GM21529 (cell line): ENCODE data around the gene ARL6IP5.

ENCODE experiments used
- ATAC-seq: cut with Tn5 transposase; IDR thresholded peaks from one replicate; pipeline ENCODE4 v1.9.1; 2021; ENCODE audit not compliant: unreplicated experiment

The ARL6IP5 gene

DNA sequence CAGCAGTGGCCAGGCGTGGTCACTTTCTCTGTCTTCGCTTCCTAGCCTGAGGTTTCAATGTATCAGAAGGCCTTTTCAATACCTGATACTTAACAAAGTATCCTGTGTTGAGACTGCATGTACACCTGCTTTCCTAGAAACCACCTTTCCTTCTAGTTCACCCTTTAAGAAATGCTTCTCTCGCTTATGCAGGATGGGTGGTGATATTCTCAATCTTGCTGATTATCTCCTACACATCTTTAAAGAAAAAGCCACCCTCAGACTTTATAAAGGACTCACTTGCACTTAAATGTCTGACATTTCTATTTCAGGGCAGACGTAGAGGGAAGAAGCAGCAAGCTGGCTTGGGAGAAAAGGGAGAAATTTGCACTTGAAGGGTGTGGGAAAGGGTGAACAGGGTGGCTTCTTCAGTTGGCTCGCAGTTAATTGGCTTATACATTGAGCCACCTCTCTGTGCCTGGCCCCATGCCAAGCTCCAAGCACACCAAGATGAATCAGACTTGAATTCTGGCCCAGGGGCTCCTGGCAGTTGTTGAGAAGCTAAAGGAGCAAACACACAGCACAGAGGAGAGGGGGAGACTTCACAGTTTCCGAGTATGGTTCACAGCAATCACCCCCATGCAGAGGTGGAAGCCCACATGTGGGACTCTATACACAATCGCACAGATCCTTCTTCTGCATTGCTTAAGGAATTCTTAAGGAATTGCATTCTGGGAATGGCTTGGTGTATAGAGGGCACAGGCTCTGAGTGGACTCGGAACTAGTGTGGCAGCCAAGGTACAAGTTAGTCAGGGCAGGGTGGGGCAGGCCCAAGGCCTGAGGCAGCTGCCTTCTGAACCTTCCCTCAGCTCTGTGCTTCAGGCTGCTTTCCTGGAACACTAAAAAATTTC is 1.3 kb downstream of the ARL6IP5 start:
- ATAC-seq, result no peak

DNA sequence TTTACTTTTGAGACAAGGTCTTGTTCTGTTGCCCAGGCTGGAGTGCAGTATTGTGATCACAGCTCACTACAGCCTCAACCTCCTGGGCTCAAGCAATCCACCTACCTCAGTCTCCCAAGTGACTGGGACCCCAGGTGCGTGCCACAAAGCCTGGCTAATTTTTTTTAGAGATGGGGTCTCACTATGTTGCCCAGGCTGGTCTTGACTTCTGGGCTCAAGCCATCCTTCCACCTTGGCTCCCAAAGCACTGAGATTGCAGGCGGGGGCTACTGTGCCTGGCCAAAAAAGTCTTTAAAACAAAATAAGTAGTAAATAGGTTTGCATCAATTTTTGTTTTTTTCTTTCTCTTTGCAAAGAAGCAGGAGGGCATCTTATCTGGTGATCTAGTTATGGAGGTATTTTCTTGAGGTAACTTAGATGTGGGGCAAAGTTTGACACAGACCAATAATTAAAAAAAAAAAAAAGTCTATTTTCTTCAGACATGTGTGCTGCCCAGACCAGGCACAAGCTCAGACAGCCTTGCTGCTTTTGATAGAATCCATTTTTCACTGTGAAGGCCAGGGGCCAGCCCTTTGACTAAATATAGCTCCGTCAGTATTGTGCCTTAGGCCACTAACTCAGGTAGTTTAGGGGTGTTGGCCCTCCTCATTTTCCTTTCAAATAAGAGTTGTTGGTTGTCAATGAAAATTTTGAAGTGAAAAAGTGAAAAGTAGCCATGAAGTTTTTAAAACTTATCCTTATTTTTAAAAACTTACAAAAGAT is 2.5 kb downstream of the ARL6IP5 start:
- ATAC-seq, result no peak

DNA sequence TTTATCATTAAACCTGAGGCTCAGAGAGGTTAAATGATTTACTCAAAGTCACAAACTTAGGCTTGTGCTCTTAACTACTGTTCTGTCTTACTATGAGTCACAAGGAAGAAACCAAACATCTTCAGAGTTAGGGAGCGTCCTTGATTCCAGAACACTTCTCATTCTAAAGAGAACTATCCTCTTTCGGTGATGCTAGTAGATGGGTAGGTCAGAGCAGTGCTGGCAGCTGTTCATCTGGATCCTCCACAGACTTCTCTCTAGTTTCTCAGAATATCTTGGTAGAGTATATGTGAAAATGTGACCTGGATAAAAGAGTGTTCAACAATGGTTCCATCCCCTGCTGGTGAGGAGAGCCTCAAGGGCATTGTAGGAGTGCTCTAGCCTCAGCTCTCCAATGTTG is 3.3 kb downstream of the ARL6IP5 start:
- peak; percentile 25 for ATAC-seq

DNA sequence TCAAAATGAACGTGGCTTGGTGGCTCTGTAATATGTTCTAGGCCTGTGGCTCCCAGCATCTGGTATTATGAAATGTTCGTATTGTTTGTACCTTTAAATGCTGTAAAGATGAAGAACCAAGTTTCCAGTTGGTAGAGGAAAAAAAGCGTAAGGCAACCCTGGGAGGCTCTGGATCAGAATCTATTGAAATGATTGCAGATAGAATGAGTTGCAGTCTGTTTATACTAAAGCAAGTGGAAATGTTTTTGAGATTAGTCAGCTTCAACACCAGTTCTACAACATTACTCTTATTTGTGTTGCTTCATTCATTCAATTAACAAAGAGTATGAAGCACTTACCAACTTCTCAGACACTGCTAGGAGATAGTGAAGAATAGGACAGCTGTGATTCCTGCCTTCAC is 5.3 kb downstream of the ARL6IP5 start:
- ATAC-seq, result no peak

DNA sequence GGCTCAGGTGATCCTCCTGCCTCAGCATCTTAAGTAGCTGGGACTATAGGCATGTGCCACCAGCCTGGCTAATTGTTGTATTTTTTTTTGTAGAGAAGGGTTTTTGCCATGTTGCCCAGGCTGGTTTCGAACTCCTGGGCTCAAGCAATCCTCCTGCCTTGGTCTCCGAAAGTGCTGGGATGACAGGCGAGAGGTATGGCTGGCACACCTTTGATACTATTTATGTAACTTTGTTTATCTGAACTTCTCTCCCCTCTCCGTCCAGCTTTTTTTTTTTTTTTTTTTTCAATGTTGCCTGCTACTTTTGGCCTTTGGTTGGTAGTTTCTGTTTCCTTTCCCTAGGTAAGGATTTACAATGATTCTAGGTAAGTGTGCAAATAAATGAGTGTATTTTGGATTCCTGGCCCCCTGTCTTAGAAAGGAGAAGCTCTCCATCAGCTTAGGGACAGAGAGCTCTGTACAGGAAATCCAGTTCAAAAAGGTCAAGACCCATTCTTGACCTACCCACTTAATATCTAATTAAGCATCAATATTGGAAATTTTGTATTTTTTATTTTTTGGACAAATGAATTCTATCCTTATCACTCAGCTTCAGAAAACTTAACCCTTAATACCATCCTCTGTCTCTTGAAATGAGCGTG is 6.8 kb downstream of the ARL6IP5 start:
- ATAC-seq, result no peak

DNA sequence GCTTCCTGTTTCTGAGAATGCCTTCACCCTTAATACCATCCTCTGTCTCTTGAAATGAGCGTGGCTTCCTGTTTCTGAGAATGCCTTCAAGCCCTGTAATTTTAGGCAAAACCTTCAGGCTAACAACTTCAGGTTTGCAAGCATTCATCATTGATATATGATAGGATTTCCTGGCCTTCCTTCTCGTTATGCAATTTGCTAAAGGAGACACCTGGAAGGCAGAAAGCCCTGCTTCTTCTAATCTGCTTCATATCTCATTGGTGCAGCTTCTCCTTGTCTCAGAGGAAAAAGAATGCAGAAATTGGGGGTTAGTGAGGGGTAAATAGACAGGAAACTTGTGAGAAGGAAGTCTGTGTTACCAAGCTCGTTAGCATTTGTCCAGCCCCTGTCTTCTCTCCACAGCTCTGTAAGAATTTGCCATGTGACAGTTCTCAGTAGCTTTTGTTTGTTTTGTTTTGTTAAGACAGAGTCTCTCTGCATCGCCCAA is 7.3 kb downstream of the ARL6IP5 start:
- ATAC-seq, result peak; percentile 66

DNA sequence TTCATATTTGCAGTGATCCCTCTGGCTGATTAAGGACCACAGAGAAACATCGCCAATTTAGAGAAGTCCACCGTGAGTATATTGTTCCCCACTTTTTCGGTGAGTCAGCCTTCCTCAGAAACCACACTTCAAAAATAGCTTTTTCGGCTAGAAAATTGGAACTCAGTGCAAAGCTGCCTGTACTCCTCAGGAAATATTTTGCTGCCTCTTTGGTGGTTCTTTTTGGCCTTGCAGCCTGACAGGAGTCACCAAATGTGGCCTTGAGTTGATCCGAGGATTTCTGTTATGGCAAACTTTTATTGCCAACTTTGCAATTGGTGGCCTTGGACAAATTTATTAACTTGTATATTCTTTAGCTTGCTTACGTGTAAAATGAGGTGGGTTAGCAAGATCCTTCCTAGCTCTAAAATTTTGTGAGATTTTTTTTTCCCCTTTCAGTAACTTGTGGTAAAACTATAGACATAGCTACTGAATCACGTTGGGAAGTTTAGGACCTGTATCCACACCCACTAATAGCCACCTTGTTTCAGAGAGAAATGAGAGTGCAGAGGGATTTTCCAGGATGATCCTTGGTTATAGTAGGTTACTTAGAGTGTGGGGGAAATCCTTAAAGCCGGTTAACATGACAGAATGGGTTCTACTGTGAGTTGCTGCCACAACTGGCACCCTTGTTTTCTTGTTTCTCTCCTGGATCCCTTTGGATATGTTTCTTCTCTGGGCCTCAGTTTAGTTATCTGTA is 9.9 kb downstream of the ARL6IP5 start:
- no peak for ATAC-seq

DNA sequence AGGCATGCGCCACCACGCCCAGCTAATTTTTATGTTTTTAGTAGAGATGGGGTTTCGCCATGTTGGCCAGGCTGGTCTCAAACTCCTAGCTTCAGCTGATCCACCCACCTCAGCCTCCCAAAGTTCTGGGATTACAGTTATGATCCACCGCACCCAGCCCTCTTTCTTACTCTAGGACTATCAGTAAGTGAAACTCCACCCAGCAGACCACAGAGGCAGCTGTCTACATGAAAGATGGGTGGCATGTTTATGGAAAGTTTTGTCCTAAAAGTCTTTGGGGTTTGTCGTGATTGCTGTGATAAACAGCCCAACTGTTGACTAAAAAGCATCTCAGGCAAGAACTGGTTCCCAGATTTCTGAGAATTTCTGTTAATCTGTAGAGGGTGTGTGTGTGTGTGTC is 10.9 kb downstream of the ARL6IP5 start:
- ATAC-seq, result no peak

DNA sequence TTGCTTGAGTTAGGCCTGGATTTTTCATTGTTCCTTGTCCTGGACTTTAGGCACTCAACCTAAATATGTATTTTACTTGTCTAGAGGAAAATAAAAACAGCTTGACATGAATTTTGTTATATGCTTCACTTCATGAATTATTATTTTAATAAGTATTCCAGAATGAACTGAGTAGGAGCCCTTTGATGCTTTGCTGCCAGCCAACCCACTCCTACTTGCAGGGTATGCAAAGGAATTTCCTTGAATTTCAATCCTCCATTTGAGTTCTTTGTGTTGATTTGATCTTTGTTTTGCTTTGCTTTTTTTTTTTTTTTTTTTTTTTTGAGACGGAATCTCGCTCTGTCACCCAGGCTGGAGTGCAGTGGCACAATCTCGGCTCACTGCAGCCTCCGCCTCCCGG is 11.6 kb downstream of the ARL6IP5 start:
- no peak for ATAC-seq

DNA sequence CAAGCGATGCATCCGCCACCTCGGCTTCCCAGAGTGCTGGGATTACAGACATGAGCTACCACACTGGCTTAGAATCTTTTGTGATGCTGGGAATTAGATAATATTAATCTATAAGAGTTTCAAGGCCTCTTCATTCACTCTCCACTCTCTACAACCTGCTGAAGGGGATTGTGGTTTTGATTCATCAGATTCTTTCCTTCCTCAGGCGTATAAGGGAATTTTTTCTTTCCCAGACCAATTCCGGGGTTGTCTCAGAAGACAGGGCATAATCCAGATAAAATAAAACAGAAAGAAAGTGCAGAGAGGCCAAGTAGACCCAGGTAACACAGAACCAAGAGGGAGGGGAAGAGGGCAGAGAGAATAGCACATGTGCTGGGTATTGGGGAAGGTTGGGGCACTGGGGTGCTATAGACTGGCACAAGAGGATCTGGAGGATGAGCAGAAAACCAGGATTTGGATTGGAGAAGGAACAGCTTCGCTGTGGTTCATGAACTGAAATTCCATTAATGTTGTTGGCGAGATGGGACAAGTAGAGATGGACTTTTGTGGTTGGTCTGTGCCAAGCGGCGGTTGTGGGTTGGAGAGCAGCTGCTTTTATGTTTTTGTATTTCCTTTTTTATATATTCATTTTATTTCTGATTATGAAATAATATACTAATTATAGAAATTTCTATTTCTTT is 12.8 kb downstream of the ARL6IP5 start:
- ATAC-seq, result no peak

DNA sequence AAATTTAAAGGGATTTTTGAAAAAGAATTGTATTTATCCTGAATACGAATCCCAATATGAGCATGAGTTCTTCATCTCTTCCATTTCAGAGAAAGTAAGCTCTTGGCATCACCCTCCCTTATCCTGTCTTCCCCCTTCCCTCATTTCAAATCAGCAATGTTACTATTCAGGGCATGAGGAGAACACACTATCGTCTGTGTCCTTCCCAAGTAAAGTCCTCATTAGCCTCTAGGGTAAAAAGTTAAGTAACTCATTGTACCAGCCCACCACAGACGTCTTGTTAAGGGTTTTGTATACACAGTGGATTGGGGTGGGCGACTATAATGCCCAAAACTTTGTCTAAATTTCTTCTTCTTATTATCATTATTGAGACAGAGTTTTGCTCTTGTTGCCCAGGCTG is 14.8 kb downstream of the ARL6IP5 start:
- ATAC-seq, result no peak

DNA sequence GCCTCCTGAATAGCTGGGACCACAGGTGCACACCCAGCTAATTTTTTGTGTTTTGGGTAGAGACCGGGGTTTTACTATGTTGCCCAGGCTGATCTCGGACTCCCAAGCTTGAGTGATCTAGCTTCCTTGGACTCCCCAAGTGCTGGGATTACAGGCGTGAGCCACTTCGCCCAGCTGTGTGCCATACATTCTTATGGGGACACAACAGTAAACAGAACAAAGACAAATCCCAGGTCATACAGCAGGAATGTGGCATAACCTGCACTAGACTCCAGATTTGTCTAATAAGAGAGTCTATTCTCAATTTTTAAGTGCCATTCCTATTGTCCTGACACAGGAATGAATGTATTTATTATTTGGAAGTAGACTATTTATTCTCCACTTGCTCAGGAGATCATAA is 17.6 kb downstream of the ARL6IP5 start:
- no peak for ATAC-seq

DNA sequence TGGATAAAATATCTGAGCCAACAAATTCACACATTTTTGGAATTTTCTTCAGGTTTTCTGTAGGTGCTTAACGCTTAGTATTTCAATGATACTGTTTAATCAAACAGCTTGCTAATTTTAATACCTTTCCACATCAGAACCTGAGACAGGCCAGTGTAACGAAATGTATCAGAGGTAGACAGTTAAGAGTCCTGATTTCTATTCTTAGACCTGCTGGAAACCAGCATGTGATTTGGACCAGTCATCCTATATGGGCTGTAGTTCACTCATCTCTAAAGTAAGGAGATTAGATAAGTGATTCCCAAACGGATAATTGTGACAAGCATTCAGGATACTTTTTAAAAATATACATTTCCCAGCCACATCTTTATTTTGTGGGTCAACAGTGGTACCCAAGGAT is 18.4 kb downstream of the ARL6IP5 start:
- ATAC-seq, result no peak

DNA sequence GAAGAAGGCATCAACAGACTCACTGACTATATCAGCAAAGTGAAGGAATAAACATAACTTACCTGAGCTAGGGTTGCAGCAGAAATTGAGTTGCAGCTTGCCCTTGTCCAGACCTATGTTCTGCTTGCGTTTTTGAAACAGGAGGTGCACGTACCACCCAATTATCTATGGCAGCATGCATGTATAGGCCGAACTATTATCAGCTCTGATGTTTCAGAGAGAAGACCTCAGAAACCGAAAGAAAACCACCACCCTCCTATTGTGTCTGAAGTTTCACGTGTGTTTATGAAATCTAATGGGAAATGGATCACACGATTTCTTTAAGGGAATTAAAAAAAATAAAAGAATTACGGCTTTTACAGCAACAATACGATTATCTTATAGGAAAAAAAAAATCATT is 19.8 kb downstream of the ARL6IP5 start:
- ATAC-seq, result no peak

DNA sequence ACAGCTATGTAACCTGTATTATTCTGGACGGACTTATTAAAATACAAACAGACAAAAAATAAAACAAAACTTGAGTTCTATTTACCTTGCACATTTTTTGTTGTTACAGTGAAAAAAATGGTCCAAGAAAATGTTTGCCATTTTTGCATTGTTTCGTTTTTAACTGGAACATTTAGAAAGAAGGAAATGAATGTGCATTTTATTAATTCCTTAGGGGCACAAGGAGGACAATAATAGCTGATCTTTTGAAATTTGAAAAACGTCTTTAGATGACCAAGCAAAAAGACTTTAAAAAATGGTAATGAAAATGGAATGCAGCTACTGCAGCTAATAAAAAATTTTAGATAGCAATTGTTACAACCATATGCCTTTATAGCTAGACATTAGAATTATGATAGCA is 20.6 kb downstream of the ARL6IP5 start:
- ATAC-seq, result no peak

DNA sequence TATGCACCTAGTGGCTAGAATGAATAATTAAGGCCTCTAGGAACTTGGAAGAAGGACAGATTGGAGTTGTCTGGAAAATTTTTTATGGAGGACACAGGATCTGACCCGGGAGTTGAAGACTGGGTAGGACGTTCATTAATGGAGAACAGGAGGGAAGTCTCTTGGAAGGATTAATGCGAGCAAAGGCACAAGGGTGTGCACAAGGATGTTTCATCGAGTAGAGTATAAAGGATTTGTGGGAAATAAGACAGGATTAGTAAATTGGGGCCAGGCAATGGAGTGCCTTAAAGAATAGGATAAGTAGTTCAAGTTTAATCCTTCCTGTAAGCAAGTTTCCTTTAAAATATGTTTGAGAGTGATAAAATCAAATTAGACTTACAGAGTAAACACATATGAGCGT is 23.1 kb downstream of the ARL6IP5 start:
- no peak for ATAC-seq

DNA sequence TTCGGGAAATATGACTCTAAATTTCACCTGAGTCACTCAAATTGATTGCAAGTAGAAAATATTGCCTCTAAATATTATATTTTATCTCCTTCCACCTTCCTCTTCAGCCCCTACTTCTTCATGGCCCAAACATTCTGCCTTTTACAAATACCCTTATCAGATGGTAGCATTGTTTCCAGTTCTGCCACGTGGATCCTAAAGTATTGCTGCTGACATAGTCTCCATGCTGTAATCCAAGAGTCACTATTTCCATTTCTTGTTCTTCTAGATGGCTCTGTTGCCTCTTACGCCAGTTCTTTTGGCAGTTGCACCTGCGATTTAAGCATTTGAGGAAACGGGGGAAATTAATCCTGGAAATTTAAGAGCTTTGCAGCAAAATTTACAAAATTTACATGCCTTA is 24.1 kb downstream of the ARL6IP5 start:
- ATAC-seq, result no peak

DNA sequence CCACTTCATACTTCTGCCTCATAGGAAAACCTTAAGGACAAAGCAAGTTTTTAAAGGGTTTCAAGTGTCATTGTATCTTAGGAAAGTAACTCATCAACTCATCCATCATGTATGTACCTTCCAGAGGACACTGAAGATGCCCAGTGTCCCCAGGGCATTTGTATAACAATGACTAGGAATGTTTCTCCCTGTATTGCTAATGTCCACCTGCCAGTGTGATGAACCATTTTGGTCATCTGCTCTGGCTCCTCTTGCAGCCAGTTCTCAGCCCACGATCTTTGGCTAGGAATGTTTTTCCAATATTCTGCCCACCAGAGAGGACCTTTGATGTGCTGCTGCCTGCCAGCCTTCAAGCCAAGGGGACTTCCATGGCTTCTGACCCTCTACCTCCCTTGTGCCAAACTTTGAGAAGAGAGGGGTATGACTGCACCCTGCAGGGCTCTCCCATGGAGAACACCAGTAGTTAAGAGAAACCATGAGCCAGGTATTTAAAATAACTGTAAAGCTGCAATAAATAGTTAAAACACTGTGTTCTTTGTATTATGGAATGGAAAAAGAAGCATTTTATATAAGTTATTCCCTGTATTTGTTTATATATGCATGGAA is 26.3 kb downstream of the ARL6IP5 start:
- ATAC-seq, result no peak

DNA sequence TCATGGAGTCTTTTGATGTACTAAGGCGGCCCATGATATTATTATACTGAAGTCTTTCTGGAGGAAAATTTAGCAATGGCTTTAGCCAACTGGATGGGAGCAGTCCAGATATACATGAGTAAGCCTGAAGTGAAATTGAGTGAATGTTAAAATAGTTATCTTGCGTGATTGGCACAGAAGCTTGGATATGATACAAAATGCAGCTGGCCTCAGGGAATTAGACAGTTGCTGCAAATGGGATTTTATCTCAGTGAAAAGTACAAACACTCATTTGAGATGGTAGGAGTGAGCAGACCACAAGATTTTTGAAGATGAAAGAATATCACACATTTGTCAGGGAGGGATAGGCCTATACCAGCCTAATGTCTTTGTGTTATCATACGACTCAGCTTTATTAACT is 28.8 kb downstream of the ARL6IP5 start:
- ATAC-seq, result no peak

DNA sequence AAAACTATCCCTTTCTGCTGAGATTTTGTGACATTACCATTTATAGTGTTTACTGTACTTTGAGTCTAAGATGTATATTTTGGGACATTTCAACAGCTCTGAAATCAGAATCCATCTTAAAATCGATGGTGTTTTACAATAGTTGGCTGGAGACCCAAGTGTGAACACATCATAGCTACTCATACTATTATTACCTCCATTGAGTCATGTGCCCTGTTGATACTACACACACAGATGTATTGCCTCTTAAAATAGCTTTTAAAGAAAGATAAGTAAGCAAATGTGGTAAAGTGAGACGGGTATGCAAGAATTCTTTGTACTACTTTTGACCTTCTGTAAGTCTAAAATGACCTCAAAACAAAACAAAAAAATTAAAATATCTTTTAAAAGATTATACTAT is 31.0 kb downstream of the ARL6IP5 start:
- no peak for ATAC-seq
